Nephron progenitor cell (in vitro differentiated cells): ENCODE measurements around the gene VWC2.

Experiments used
- DNase-seq: peaks from one replicate; pipeline ENCODE4 v3.0.0; 2021
- H3K27ac Mint-ChIP-seq: 2 replicates; pipeline ENCODE4 v1.8.0; 2021; ENCODE audit warnings: mild to moderate bottlenecking, moderate library complexity, mixed read lengths
- H3K27me3 Mint-ChIP-seq: 2 replicates; pipeline ENCODE4 v1.8.0; 2021; ENCODE audit warnings: mild to moderate bottlenecking, low read depth, mixed read lengths; ENCODE audit not compliant: poor library complexity
- H3K36me3 Mint-ChIP-seq: 2 replicates; pipeline ENCODE4 v1.8.0; 2021; ENCODE audit warnings: low read depth, mixed read lengths
- H3K4me1 Mint-ChIP-seq: 2 replicates; pipeline ENCODE4 v1.8.0; 2021; ENCODE audit warnings: mixed read lengths
- H3K4me3 Mint-ChIP-seq: 2 replicates; pipeline ENCODE4 v1.8.0; 2021; ENCODE audit warnings: mild to moderate bottlenecking, moderate library complexity, mixed read lengths
- H3K9me3 Mint-ChIP-seq: 2 replicates; pipeline ENCODE4 v1.8.0; 2021; ENCODE audit warnings: mild to moderate bottlenecking, moderate library complexity, mixed read lengths
- TF ChIP-seq, protein P1 (sequence below): fragments of 200-600 bp; sonication (generic); IDR thresholded peaks from 2 replicates; pipeline ENCODE4 v1.5.0; 2021; ENCODE audit warnings: antibody characterized with exemption

The VWC2 gene

GRCh38 chr7:49800031-49800430, 26.6 kb downstream of the VWC2 start:
- Mint-ChIP-seq H3K4me3 (no peak overlapping the region), H3K27ac (no peak overlapping the region), H3K27me3 (no peaks in the 10 kb centered on the region), H3K4me1 (peaks cover 21% of the 10 kb centered on the region), H3K9me3 (no peaks in the 10 kb centered on the region), H3K36me3 (no peaks in the 10 kb centered on the region)
- TF ChIP-seq, protein P1, sequence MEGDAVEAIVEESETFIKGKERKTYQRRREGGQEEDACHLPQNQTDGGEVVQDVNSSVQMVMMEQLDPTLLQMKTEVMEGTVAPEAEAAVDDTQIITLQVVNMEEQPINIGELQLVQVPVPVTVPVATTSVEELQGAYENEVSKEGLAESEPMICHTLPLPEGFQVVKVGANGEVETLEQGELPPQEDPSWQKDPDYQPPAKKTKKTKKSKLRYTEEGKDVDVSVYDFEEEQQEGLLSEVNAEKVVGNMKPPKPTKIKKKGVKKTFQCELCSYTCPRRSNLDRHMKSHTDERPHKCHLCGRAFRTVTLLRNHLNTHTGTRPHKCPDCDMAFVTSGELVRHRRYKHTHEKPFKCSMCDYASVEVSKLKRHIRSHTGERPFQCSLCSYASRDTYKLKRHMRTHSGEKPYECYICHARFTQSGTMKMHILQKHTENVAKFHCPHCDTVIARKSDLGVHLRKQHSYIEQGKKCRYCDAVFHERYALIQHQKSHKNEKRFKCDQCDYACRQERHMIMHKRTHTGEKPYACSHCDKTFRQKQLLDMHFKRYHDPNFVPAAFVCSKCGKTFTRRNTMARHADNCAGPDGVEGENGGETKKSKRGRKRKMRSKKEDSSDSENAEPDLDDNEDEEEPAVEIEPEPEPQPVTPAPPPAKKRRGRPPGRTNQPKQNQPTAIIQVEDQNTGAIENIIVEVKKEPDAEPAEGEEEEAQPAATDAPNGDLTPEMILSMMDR: no peak
- no peak for DNase-seq

DNA sequence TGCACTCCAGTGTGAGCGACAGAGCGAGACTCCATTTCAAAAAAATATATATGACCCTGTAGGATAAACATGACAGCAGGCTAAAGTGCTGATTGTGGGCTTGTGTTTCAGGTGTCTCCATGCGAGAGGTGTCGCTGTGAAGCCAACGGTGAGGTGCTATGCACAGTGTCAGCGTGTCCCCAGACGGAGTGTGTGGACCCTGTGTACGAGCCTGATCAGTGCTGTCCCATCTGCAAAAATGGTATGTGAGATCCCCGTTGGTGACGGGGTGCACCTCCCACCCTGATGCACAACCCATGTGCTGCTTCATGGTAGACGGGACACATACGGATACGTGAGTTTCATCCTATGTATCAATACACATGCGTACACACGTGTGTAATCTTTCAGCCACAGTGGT, 29.2 kb downstream of the VWC2 start:
- TF ChIP-seq, protein P1: no peak
- DNase-seq: no peak
- H3K27me3 Mint-ChIP-seq: no peaks in the 10 kb centered on the region
- no peak overlapping the region for H3K4me3 Mint-ChIP-seq
- H3K4me1 Mint-ChIP-seq: peaks cover 21% of the 10 kb centered on the region
- peak overlapping the region; percentile 66 for H3K27ac Mint-ChIP-seq
- no peaks in the 10 kb centered on the region for H3K9me3 Mint-ChIP-seq
- no peaks in the 10 kb centered on the region for H3K36me3 Mint-ChIP-seq

DNA sequence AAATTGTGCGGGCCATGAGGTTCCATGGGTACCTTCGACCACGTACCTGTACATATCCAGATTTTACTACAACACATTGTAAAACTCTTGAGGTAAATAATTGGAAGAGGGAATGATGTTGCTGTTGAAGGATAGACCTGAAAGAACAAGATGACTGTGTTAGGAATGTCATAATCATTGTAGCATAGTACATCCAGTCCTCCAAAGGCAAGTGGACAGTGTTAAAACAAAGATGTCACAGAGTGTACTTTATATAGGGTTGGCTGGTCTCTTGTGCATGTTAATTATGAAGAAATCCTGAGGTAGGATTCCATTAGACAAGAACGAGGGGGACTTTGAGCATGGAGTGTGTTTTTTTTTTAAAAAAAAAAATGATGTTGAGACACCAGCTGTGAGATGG, 30.4 kb downstream of the VWC2 start:
- Mint-ChIP-seq H3K27me3 (no peaks in the 10 kb centered on the region), H3K9me3 (no peaks in the 10 kb centered on the region), H3K27ac (no peak overlapping the region), H3K36me3 (no peaks in the 10 kb centered on the region), H3K4me3 (no peak overlapping the region), H3K4me1 (peaks cover 21% of the 10 kb centered on the region)
- DNase-seq: no peak
- TF ChIP-seq, protein P1: no peak

- Mint-ChIP-seq H3K4me3 (no peak overlapping the region), H3K27me3 (no peaks in the 10 kb centered on the region), H3K4me1 (peaks cover 16% of the 10 kb centered on the region), H3K36me3 (no peaks in the 10 kb centered on the region), H3K9me3 (no peaks in the 10 kb centered on the region), H3K27ac (no peak overlapping the region)
- DNase-seq: no peak
- TF ChIP-seq, protein P1: no peak
Observed at GRCh38 chr7:49805371-49806007, 32.1 kb downstream of the VWC2 start.

GRCh38 chr7:49812534-49812933, 39.1 kb downstream of the VWC2 start:
- H3K4me3 Mint-ChIP-seq: no peak overlapping the region
- no peak for DNase-seq
- H3K4me1 Mint-ChIP-seq: no peaks in the 10 kb centered on the region
- no peaks in the 10 kb centered on the region for H3K9me3 Mint-ChIP-seq
- no peaks in the 10 kb centered on the region for H3K36me3 Mint-ChIP-seq
- H3K27ac Mint-ChIP-seq: no peak overlapping the region
- TF ChIP-seq, protein P1: no peak
- H3K27me3 Mint-ChIP-seq: peaks cover 7% of the 10 kb centered on the region

- Mint-ChIP-seq H3K36me3 (no peaks in the 10 kb centered on the region), H3K27me3 (peaks cover 9% of the 10 kb centered on the region), H3K27ac (no peak overlapping the region), H3K9me3 (no peaks in the 10 kb centered on the region), H3K4me3 (no peak overlapping the region), H3K4me1 (no peaks in the 10 kb centered on the region)
- DNase-seq: no peak
- TF ChIP-seq, protein P1: no peak
Observed at GRCh38 chr7:49817279-49817678, 43.8 kb downstream of the VWC2 start.
